ENCODE data around the gene ITGA11.

ITGA11 gene

GRCh38 chr15:68337826-68338225 is 94.1 kb downstream of the ITGA11 start:
- no peak for TF ChIP-seq ZFX (IDR thresholded peaks at IDR 0.05; ENCODE audit: borderline replicate concordance)
- no peak for TF ChIP-seq CTCF (IDR thresholded peaks at IDR 0.05)
- no peak overlapping the region for H3K27ac ChIP-seq

DNA sequence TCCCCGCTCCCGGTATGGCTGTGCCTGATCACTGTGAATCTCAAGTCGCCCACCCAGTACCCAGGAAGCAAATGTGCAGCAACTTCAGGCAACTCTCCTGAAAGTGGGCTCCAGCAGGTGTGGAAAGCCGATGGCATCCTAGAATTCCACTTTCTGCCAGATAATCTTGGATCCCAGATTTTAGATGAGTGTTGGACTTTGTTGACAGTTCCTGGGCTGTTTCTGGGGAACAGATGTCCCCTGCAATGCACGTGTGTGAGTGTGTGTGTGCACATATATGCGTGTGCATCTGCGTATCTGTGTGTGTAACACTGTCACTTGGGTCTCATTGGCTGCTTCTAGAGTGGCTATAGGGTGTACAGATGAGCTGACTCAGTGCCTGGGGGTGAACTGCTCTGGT is 95.4 kb downstream of the ITGA11 start:
- TF ChIP-seq CTCF (IDR thresholded peaks at IDR 0.05) (no peak), ZFX (IDR thresholded peaks at IDR 0.05; ENCODE audit: borderline replicate concordance) (no peak)
- no peak overlapping the region for H3K27ac ChIP-seq

- no peak overlapping the region for H3K27ac ChIP-seq
- TF ChIP-seq CTCF (IDR thresholded peaks at IDR 0.05) = no peak
- TF ChIP-seq ZFX (IDR thresholded peaks at IDR 0.05; ENCODE audit: borderline replicate concordance) = no peak
These were observed 96.3 kb downstream of the ITGA11 start for GRCh38 chr15:68335655-68336054.

DNA sequence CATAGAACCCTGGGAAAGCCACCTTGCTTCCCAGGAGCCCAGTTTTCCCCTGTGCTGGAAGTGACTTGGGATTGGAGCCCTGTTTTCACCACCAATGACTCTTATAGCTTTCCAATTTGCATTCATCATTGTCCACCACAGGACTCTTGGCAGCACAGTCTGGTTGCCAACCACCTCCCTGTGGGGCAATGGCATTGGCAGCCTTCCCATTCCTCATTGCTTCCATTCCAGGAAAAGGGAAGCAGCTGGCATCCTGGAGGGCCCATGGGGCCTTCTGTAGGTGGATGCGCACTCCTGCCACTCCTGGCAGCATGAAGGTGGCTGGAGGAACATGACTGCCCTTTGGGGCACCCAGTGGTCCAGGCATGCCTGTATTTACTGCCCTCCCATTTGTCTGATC is 96.7 kb downstream of the ITGA11 start:
- TF ChIP-seq CTCF (IDR thresholded peaks at IDR 0.05) = no peak
- H3K27ac ChIP-seq = no peak overlapping the region

DNA sequence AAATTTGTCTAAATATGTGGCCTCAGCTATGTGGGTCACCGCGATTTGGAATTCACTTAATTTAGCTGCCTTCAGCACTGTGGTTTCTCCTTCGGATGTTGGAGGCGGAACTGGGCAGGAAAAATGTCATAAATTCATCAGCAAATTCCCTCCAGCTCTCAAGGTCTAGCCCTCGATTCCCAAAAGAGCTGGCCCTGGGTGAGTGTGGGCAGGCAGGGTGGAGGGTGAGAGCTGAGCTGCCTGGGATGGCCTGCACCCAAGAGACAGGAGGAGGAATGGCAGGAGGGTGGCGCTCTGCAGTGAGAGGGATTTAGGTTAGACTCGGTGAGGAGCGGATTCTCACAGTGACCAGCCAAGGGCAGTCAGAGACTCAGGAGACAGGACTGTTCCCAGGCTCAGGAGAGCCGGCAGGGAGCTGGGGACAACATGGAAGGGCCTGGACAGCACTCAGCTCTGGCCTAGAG is 97.3 kb downstream of the ITGA11 start:
- H3K27ac ChIP-seq = no peak overlapping the region
- TF ChIP-seq ZFX (IDR thresholded peaks at IDR 0.05; ENCODE audit: borderline replicate concordance) = no peak
- TF ChIP-seq CTCF (IDR thresholded peaks at IDR 0.05) = no peak

DNA sequence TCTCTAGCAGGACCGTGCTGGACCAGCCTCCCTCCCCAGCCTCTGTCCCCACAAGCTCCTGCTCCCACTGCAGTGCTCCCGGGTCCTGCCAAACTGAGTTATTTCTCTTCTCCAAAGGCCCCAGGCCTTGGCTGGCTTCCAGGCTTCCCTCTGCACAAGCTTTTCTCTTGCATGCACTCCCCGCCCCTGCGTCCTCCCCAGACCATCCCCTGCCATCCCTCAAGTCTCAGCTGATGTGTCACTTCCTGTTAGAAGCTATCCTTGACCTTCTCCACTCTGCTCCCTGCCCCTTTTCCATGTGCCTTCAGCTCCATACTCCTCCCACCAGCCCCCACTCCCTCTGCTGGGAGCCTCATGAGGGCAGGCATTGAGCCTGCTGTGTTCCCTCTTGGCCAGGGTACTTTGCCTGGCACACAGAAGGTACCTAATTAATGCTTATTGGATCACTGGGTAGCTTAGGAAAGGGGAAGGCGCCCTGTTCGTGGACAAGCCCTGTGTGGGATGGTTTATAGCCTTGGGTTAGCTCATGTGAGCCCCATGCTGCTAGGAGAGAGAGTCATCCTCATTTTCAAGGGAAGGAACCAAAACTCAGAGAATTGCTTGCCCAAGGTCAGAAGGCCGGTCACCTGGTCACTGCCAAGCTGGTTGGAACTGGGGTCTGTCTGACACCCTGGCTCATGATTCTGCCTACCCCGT is 98.0 kb downstream of the ITGA11 start:
- H3K27ac ChIP-seq = no peak overlapping the region
- TF ChIP-seq ZFX (IDR thresholded peaks at IDR 0.05; ENCODE audit: borderline replicate concordance) (no peak), CTCF (IDR thresholded peaks at IDR 0.05) (no peak)

DNA sequence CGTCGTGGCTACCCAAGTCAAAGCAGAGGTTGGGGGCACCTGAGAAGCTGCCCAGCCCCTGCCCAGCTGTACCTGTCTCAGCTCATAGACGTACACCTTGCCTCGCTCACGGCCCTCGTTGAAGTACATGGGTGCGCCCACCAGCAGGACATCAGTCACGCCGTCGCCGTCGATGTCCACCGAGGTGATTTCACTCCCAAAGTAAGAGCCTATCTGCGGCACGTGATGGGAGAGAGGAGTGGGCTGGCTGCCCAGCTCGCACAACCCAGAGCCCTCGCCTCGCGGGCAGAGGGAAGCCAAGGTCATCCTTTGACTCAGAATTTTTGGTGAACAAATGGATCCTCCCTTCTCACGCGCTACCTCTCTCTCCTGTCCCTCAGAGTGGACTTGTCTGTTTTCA is 99.7 kb downstream of the ITGA11 start:
- no peak overlapping the region for H3K27ac ChIP-seq
- TF ChIP-seq CTCF (IDR thresholded peaks at IDR 0.05) (no peak), ZFX (IDR thresholded peaks at IDR 0.05; ENCODE audit: borderline replicate concordance) (no peak)
